Activated T-helper 9 cell treated with anti-CD3 and anti-CD28 coated beads, Interleukin-2, amount 50 U/mL, for 16 hours (primary cell): ENCODE measurements around the gene FAM227B.
"Not testable (repeated sequence)": the region's sequence is repeated elsewhere in the genome, so short reads cannot be mapped to it uniquely, and the experiment has no call there.

Experiments
- DNase-seq: peaks from one replicate; pipeline ENCODE4 v3.0.0-alpha.2; 2020; ENCODE audit warnings: low read depth

The FAM227B gene

DNA sequence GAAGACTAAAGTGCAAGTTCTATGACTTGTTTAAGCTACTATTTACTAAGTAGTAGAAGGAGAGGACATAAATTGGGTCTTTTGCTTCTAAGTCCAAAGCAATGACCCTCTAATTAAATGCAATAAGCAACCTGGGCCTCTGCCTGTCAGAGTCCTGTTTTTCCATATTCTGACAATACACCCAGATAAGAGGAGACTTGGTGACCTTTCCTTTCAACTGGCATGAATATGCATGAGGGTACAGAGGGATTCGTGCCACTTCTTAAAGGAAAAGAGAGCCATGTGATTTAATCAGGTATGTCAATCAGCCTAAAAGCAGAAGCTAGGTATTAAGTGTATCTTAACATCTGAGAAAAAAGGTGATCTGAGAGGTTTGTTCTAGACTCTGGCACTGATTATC, 248.3 kb downstream of the FAM227B start:
- DNase-seq: no peak

GRCh38 chr15:49370782-49371181, 249.8 kb downstream of the FAM227B start:
- no peak for DNase-seq

GRCh38 chr15:49366496-49366895, 254.1 kb downstream of the FAM227B start:
- no peak for DNase-seq

DNA sequence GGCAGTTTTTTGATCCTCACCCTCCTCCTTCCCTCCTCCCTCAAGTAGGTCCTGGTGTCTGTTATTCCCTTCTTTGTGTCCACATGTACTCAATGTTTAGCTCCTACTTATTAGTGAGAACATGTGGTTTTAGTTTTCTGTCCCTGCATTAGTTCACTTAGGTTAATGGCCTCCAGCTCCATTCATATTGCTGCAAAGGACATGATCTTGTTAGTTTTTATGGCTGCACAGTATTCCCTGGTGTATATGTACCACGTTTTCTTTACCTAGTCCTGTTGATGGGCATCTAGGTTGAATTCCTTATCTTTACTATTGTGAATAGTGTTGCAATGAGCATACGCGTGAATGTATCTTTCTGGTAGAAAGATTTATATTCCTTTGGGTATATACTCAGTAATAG, 259.2 kb downstream of the FAM227B start:
- DNase-seq: no peak

GRCh38 chr15:49354439-49354838, 266.2 kb downstream of the FAM227B start:
- not testable (repeated sequence) for DNase-seq

DNA sequence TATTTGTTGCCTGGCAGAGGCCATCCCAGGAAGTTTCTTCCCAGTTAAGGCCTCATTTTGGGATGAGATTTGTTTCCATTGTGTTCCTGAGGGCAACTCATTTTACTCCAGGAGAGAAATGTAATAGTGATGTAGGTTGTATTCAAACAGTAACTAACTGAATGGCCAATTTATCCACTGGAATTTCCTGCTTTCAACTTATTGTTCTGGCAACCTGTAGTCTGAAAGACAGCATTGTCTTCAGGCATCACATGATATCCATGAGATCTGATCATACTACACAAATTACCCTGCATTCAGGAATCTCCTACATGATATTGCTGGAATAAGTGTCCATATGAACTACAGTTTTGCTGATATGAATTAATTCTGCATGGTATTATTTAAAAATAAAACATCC, 277.1 kb downstream of the FAM227B start:
- no peak for DNase-seq

- no peak for DNase-seq
Observed at GRCh38 chr15:49339656-49340055, 281.0 kb downstream of the FAM227B start.

- DNase-seq: no peak
Observed at GRCh38 chr15:49331951-49332350, 288.7 kb downstream of the FAM227B start.

- DNase-seq: no peak
Observed at GRCh38 chr15:49331442-49331841, 289.2 kb downstream of the FAM227B start.

DNA sequence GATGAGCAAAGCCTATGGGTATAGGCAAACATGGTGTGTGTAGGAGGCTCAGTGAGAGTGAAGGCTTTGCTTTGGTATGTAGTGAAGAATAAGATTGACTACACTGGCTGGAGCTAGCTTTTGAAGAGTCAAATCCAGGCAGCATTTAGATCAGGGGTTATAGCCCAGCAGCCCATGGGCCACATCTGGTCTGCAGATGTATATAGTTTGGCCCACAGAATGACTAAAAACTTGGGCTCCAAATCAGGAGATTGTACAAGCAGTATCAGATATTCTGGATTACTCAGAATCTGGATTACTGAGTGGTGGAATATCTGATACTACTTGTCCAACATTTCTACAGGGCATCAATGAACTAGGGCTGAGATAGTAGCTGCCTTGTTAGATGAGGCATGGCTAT, 290.5 kb downstream of the FAM227B start:
- no peak for DNase-seq

DNA sequence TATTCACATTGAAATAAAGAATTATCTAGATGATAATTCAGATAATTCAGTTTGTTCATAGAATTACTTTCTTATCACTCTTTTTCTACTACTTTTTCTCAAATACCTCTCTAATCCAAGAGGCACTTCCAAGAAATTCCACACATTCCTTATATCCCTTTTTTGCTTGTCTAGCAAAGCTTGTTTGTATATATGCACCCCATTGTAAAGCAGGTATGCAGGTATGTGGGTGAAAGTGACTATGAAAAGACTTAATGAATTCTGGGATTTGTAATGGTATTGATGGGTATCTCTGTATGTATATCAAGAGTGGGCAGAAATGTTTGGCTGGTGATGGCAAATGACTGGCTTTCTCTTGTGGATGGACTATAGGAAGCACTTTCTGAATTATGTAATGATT, 291.7 kb downstream of the FAM227B start:
- no peak for DNase-seq

- DNase-seq: no peak
Observed at GRCh38 chr15:49327927-49328326, 292.7 kb downstream of the FAM227B start.

DNA sequence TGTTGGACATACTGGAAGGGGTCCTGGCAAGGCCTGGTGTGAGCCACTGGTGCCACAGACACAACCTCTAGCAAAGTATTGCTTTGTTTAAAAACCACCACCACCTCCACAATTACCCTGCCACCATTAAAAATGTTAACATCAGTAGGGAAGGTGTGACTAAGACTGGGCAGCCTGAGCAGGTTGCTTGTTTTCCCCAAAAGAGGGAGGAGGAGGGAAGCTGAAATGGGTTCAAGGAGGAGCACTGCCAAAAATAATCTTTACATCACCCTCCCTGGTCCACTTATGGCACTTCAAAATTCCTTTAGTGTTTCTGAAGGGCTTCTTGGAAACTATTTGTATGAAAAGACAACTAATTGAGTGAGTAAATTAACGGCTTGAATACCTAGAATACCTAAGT, 297.4 kb downstream of the FAM227B start:
- no peak for DNase-seq

- no peak for DNase-seq
Observed at GRCh38 chr15:49320351-49320750, 300.3 kb downstream of the FAM227B start.

GRCh38 chr15:49315391-49315823, 305.2 kb downstream of the FAM227B start:
- no peak for DNase-seq

GRCh38 chr15:49314716-49315115, 305.9 kb downstream of the FAM227B start:
- DNase-seq: no peak

GRCh38 chr15:49313650-49314049, 307.0 kb downstream of the FAM227B start:
- no peak for DNase-seq

DNA sequence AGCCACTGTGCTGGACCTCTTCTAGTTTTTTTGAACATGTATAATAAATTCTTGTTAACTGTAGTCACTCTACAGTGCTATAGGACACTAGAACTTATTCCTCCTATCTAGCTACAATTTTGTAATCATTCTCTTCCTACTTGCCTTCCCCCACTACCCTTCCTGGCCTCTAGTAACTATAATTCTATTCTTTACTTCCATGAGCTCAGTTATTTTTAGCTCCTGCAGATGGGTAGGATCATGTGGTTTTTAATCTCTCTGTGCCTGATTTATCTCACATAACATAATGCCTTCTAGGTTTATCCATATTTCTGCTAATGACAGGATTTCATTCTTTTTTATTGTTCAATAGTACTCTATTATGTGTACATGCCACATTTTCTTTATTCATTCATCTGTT, 310.7 kb downstream of the FAM227B start:
- no peak for DNase-seq

GRCh38 chr15:49308686-49309085, 311.9 kb downstream of the FAM227B start:
- DNase-seq: no peak

GRCh38 chr15:49306551-49306950, 314.1 kb downstream of the FAM227B start:
- DNase-seq: no peak

DNA sequence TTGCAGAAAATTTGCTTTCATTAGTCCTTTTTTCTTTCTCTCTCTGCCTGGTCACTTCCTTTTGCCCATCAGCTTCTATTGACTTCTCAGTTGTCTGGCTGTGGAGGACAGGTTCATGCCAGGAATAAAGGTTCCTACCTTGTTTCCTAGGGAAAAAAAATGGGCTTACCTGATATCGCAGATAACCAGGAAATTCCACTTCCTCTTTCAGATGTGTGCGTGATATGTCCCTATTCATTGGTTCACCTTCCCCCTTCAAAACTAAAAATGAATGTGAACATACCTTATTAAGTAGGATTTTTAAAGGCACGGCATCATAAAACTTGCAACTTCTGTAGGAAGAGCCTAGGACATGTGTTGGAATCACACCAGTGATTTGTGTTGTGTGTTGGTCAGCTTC, 317.6 kb downstream of the FAM227B start:
- no peak for DNase-seq

DNA sequence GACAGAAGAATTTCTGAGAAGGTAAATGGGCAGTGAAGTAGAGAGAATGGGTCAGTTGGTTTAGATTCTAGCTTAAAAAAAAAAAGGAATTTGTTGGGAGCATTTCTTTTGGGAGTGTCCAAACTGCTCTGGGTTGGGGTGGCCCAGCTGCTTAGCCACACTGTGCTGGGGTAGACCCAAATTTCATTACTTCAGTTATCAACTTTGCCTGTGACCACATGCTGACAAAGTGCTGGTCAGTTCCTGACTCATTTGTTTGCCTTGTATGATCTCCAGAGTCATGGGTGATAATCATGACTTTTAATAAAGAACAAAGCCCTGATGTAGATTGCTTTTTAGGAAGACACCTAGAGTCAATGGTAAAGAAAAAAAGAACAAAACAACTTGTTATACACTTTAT, 319.1 kb downstream of the FAM227B start:
- DNase-seq: no peak

GRCh38 chr15:49300856-49301255, 319.8 kb downstream of the FAM227B start:
- no peak for DNase-seq

GRCh38 chr15:49297584-49297983, 323.0 kb downstream of the FAM227B start:
- DNase-seq: no peak

DNA sequence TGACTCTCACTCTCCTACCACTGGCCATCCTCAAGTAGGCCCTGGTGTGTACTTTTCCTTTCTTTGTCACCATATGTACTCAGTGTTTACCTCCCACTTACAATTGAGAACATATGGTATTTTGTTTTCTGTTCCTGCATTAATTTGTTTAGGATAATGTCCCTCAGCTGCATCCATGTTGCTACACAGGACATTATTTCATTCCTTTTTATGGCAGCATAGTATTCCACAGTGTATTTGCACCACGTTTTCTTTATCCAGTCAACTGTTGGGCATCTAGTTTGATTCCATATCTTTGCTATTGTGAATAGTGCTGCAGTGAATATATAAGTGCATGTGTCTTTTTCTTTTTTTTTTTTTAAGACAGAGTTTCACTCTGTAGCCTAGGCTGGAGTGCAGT, 324.4 kb downstream of the FAM227B start:
- no peak for DNase-seq
